K562 (cell line): ENCODE results near the gene LAMTOR4. TPM values are rescaled to one million over a fixed set of nuclear protein-coding genes. Genes with fewer than 3 reads are reported as not detected.

Experiments
- BRF1 ChIP-seq: IDR thresholded peaks from 3 replicates; pipeline ENCODE4 v1.6.1; 2011; ENCODE audit warnings: borderline replicate concordance, mild to moderate bottlenecking; ENCODE audit not compliant: insufficient read length; ENCODE audit errors: extremely low read depth
- CCAR2 ChIP-seq: fragments of 200-400 bp; formaldehyde crosslinking; IDR thresholded peaks from 2 replicates; pipeline ENCODE4 v1.6.1; 2017; ENCODE audit warnings: mild to moderate bottlenecking, low read depth, low read length
- EZH2 ChIP-seq: IDR thresholded peaks from 2 replicates; pipeline ENCODE4 v1.6.1; 2012; ENCODE audit warnings: low read depth, mild to moderate bottlenecking, inconsistent platforms, low read length, borderline replicate concordance
- MAFG ChIP-seq: fragments of 450-650 bp; conservative IDR thresholded peaks from 2 replicates; pipeline ENCODE4 v1.6.1; 2016; ENCODE audit warnings: missing genetic modification characterization, missing compliant biosample characterization
- NCOA1 ChIP-seq: fragments of 450-650 bp; IDR thresholded peaks from 2 replicates; pipeline ENCODE4 v1.6.1; 2016; ENCODE audit warnings: low read depth
- SMAD4 ChIP-seq: fragments of 250-450 bp; sonication (Bioruptor Pico); conservative IDR thresholded peaks from 2 replicates; pipeline ENCODE4 v1.8.0; 2021; ENCODE audit warnings: inconsistent platforms, mild to moderate bottlenecking, moderate library complexity
- SOX6 ChIP-seq: fragments of 450-650 bp; IDR thresholded peaks from 2 replicates; pipeline ENCODE4 v1.6.1; 2014; ENCODE audit warnings: mild to moderate bottlenecking
- ZNF134 ChIP-seq: fragments of 250-450 bp; sonication (Bioruptor Pico); conservative IDR thresholded peaks from 2 replicates; pipeline ENCODE4 v1.4.0; 2020
- ZNF184 ChIP-seq: sonication (generic); formaldehyde crosslinking; IDR thresholded peaks from 2 replicates; pipeline ENCODE4 v1.5.0; 2020; ENCODE audit warnings: missing genetic modification reagents
- ZNF324 ChIP-seq: fragments of 250-450 bp; sonication (Bioruptor Pico); IDR thresholded peaks from 2 replicates; pipeline ENCODE4 v1.4.0; 2020; ENCODE audit warnings: mild to moderate bottlenecking
- ZNF75A ChIP-seq: fragments of 450-650 bp; formaldehyde crosslinking; IDR thresholded peaks from 2 replicates; pipeline ENCODE4 v1.4.0; 2020; ENCODE audit warnings: mild to moderate bottlenecking
- polyA plus RNA-seq, 8 experiments: library from polyadenylated mRNA; depleted of rRNA in 4 of 8; stranded (reverse) in 5 of 8; unstranded in 3 of 8; fragments of >200 nt; fragmentation: Nextera tagmentation in 2 of 8; fragmentation: Illumina TruSeq in 1 of 8; extraction: Ambion mirVana in 2 of 8; extraction: Trizol in 1 of 8; gene quantifications; 2 replicates each; pipeline versions ENCODE4 v1.2.1 to v1.2.3, GENCODE V29; 2011 to 2014; ENCODE audit warnings: inconsistent platforms in 1 of 8, missing spikeins in 1 of 8
- total RNA-seq, 7 experiments: library from RNA; depleted of rRNA in 6 of 7; stranded (reverse); fragments of >200 nt in 6 of 7; fragmentation: Illumina TruSeq in 2 of 7; extraction: Trizol in 2 of 7; gene quantifications; 2 replicates each; pipeline versions ENCODE4 v1.2.1 to v1.2.3, GENCODE V29; 2011 to 2021; ENCODE audit warnings: low replicate concordance in 1 of 7
- TF ChIP-seq, protein P1 (sequence below): fragments of 450-650 bp; IDR thresholded peaks from 2 replicates; pipeline ENCODE4 v1.6.1; 2016; ENCODE audit warnings: mild to moderate bottlenecking, moderate library complexity
- TF ChIP-seq, protein P2 (sequence below): sonication (generic); formaldehyde crosslinking; IDR thresholded peaks from 2 replicates; pipeline ENCODE4 v1.8.1; 2023; ENCODE audit warnings: mild to moderate bottlenecking, missing genetic modification reagents, moderate library complexity

The LAMTOR4 gene
- total and polyA plus RNA-seq, 9 of the 15 experiments (the other 6 are each of a cell fraction or from before 2014, with no cell fraction given) = 79.6 to 314 (median 195) TPM

DNA sequence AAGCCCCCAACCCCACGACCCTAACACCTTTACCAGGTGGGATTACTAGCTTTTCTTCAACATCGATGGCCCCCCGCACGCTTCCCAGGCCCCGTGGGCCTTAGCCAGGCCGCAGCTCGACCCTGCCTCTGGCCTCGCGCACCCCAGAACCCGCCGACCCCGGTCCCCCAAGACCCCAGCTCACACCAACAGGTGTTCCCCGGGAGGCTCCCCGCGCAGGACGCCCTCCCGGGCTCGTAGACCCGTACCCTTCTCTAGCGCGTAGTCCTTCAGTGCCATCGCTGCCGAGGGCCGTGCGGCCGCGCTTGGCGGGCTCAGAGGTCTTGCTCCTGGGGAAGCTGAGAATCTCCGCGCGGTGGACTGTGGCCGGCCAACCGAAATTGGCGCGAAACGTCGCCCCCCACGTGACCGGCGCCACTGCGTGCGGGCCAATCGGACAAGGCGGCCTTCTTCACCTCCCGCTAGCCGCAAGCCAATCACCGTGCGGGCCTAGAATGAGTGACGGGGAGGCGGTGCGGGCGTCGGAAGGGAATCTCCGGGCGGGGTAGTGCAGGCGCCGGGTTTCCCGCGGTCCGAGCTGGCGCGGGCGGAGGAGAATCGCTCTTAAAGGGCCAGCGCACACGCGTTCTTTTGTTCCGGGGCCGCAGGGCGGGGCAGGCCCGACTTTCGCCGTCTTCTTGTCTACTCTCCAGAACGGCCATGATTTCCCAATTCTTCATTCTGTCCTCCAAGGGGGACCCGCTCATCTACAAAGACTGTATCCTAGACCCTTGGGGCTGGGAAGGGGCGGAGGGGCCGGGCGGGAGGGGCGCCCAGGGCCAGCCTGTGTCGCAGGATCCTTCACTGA, 47.5 kb upstream of the LAMTOR4 start, which contains the start of the genes AP4M1 and MCM7 (continued):
- TF ChIP-seq, protein P1, sequence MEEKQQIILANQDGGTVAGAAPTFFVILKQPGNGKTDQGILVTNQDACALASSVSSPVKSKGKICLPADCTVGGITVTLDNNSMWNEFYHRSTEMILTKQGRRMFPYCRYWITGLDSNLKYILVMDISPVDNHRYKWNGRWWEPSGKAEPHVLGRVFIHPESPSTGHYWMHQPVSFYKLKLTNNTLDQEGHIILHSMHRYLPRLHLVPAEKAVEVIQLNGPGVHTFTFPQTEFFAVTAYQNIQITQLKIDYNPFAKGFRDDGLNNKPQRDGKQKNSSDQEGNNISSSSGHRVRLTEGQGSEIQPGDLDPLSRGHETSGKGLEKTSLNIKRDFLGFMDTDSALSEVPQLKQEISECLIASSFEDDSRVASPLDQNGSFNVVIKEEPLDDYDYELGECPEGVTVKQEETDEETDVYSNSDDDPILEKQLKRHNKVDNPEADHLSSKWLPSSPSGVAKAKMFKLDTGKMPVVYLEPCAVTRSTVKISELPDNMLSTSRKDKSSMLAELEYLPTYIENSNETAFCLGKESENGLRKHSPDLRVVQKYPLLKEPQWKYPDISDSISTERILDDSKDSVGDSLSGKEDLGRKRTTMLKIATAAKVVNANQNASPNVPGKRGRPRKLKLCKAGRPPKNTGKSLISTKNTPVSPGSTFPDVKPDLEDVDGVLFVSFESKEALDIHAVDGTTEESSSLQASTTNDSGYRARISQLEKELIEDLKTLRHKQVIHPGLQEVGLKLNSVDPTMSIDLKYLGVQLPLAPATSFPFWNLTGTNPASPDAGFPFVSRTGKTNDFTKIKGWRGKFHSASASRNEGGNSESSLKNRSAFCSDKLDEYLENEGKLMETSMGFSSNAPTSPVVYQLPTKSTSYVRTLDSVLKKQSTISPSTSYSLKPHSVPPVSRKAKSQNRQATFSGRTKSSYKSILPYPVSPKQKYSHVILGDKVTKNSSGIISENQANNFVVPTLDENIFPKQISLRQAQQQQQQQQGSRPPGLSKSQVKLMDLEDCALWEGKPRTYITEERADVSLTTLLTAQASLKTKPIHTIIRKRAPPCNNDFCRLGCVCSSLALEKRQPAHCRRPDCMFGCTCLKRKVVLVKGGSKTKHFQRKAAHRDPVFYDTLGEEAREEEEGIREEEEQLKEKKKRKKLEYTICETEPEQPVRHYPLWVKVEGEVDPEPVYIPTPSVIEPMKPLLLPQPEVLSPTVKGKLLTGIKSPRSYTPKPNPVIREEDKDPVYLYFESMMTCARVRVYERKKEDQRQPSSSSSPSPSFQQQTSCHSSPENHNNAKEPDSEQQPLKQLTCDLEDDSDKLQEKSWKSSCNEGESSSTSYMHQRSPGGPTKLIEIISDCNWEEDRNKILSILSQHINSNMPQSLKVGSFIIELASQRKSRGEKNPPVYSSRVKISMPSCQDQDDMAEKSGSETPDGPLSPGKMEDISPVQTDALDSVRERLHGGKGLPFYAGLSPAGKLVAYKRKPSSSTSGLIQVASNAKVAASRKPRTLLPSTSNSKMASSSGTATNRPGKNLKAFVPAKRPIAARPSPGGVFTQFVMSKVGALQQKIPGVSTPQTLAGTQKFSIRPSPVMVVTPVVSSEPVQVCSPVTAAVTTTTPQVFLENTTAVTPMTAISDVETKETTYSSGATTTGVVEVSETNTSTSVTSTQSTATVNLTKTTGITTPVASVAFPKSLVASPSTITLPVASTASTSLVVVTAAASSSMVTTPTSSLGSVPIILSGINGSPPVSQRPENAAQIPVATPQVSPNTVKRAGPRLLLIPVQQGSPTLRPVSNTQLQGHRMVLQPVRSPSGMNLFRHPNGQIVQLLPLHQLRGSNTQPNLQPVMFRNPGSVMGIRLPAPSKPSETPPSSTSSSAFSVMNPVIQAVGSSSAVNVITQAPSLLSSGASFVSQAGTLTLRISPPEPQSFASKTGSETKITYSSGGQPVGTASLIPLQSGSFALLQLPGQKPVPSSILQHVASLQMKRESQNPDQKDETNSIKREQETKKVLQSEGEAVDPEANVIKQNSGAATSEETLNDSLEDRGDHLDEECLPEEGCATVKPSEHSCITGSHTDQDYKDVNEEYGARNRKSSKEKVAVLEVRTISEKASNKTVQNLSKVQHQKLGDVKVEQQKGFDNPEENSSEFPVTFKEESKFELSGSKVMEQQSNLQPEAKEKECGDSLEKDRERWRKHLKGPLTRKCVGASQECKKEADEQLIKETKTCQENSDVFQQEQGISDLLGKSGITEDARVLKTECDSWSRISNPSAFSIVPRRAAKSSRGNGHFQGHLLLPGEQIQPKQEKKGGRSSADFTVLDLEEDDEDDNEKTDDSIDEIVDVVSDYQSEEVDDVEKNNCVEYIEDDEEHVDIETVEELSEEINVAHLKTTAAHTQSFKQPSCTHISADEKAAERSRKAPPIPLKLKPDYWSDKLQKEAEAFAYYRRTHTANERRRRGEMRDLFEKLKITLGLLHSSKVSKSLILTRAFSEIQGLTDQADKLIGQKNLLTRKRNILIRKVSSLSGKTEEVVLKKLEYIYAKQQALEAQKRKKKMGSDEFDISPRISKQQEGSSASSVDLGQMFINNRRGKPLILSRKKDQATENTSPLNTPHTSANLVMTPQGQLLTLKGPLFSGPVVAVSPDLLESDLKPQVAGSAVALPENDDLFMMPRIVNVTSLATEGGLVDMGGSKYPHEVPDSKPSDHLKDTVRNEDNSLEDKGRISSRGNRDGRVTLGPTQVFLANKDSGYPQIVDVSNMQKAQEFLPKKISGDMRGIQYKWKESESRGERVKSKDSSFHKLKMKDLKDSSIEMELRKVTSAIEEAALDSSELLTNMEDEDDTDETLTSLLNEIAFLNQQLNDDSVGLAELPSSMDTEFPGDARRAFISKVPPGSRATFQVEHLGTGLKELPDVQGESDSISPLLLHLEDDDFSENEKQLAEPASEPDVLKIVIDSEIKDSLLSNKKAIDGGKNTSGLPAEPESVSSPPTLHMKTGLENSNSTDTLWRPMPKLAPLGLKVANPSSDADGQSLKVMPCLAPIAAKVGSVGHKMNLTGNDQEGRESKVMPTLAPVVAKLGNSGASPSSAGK = peak; percentile 96
- TF ChIP-seq, protein P2, sequence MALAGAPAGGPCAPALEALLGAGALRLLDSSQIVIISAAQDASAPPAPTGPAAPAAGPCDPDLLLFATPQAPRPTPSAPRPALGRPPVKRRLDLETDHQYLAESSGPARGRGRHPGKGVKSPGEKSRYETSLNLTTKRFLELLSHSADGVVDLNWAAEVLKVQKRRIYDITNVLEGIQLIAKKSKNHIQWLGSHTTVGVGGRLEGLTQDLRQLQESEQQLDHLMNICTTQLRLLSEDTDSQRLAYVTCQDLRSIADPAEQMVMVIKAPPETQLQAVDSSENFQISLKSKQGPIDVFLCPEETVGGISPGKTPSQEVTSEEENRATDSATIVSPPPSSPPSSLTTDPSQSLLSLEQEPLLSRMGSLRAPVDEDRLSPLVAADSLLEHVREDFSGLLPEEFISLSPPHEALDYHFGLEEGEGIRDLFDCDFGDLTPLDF (CRISPR knock-in tag) = peak; percentile 100
- TF ChIP-seq SOX6 (peak; percentile 60; the same call in 1 of the 2 replicates), MAFG (tag) (no peak), ZNF134 (no peak), ZNF75A (CRISPR knock-in tag) (no peak), ZNF184 (CRISPR knock-in tag) (no peak), EZH2 (no peak), NCOA1 (no peak), CCAR2 (no peak), SMAD4 (CRISPR knock-in tag) (no peak), BRF1 (no peak), ZNF324 (CRISPR knock-in tag) (no peak)
